Endothelial cell of umbilical vein (primary cell): ENCODE results near the gene ASPHD1. TPM values are rescaled to one million over a fixed set of nuclear protein-coding genes. Genes with fewer than 3 reads are reported as not detected.

ENCODE experiments used
- BruUV-seq: library from RNA; stranded (reverse); fragments of 400-500 nt; replicated peaks from 2 replicates; lab custom pipeline; 2021; lab: Mats Ljungman, UMichigan
- CTCF ChIA-PET: fragments of 300-600, 350-600 bp; sonication (Branson Sonifier 250); formaldehyde crosslinking; loops from one replicate; lab custom pipeline; 2021; ENCODE audit warnings: antibody characterized with exemption, inconsistent platforms; lab: Charles Lee
- POLR2A ChIA-PET: fragments of 300-600, 350-600 bp; sonication (Branson Sonifier 250); formaldehyde crosslinking; loops from one replicate; lab custom pipeline; 2021; ENCODE audit warnings: antibody characterized with exemption, inconsistent platforms; lab: Charles Lee
- DNase-seq: peaks from one replicate; pipeline ENCODE4 v3.0.0-alpha.2; 2011; ENCODE audit warnings: low read depth, low spot score
- FAIRE-seq: peaks from 2 replicates; lab custom pipeline; 2011; peaks lifted over from hg19 to GRCh38; lab: Jason Lieb, UNC
- H2AFZ ChIP-seq: 2 replicates; pipeline ENCODE4 v1.6.0; 2012; ENCODE audit warnings: low read depth, low read length, control low read depth, inconsistent platforms
- H3K27ac ChIP-seq: 2 replicates; pipeline ENCODE4 v1.5.1; 2011; ENCODE audit warnings: low read depth, mild to moderate bottlenecking, control low read depth, low read length, moderate library complexity; ENCODE audit not compliant: insufficient read depth
- H3K27me3 ChIP-seq, 2 experiments: 2 replicates each; pipeline versions ENCODE4 v1.6.0 to v1.6.1; 2011; ENCODE audit warnings: low read length in 2 of 2, mixed read lengths in 1 of 2; ENCODE audit not compliant: control insufficient read depth in 2 of 2, insufficient read depth in 2 of 2
- H3K36me3 ChIP-seq, 2 experiments: 2 replicates in 1 of 2; 3 replicates in 1 of 2; pipeline ENCODE4 v1.5.1; 2011; ENCODE audit warnings: low read length in 2 of 2, mild to moderate bottlenecking in 1 of 2, moderate library complexity in 1 of 2; ENCODE audit not compliant: control insufficient read depth in 2 of 2, insufficient read depth in 2 of 2; ENCODE audit errors: extremely low read depth in 1 of 2
- H3K4me1 ChIP-seq: 3 replicates; pipeline ENCODE4 v1.5.1; 2011; ENCODE audit warnings: mild to moderate bottlenecking, low read length; ENCODE audit not compliant: control insufficient read depth, insufficient read depth; ENCODE audit errors: extremely low read depth
- H3K4me2 ChIP-seq: 2 replicates; pipeline ENCODE4 v1.6.1; 2011; ENCODE audit warnings: low read length, control low read depth, mixed read lengths; ENCODE audit not compliant: insufficient read depth
- H3K4me3 ChIP-seq, 3 experiments: fragments of 200-600 bp in 1 of 3; sonication (generic), shearing (Covaris generic) in 1 of 3; replicated peaks in 1 of 3; 2 replicates each; pipeline ENCODE4 v1.5.1; 2011 to 2016; ENCODE audit warnings: control low read depth in 3 of 3, low read length in 3 of 3, mild to moderate bottlenecking in 2 of 3, inconsistent platforms in 1 of 3, low read depth in 1 of 3, moderate library complexity in 1 of 3; ENCODE audit not compliant: insufficient read depth in 1 of 3
- H3K79me2 ChIP-seq: 2 replicates; pipeline ENCODE4 v1.6.0; 2012; ENCODE audit warnings: low read length, inconsistent platforms; ENCODE audit not compliant: control insufficient read depth, insufficient read depth
- H3K9ac ChIP-seq: replicated peaks from 2 replicates; pipeline ENCODE3; 2011; ENCODE audit warnings: low read length, control low read depth; ENCODE audit not compliant: insufficient read depth; ENCODE audit errors: extremely low read depth
- H3K9me1 ChIP-seq: replicated peaks from 3 replicates; pipeline ENCODE4 v1.6.0; 2011; ENCODE audit warnings: mild to moderate bottlenecking, low read length; ENCODE audit not compliant: control insufficient read depth, insufficient read depth; ENCODE audit errors: extremely low read depth
- H3K9me3 ChIP-seq: replicated peaks from 2 replicates; pipeline ENCODE4 v1.5.1; 2012; ENCODE audit warnings: low read length, inconsistent platforms; ENCODE audit not compliant: control insufficient read depth, insufficient read depth
- H4K20me1 ChIP-seq: replicated peaks from 2 replicates; pipeline ENCODE3; 2011; ENCODE audit warnings: mild to moderate bottlenecking, low read length; ENCODE audit not compliant: control insufficient read depth, insufficient read depth; ENCODE audit errors: extremely low read depth
- EZH2 ChIP-seq: IDR thresholded peaks from 2 replicates; pipeline ENCODE4 v1.6.1; 2012; ENCODE audit warnings: borderline replicate concordance, low read depth, mild to moderate bottlenecking, moderate library complexity, low read length, inconsistent platforms; ENCODE audit not compliant: severe bottlenecking
- FOS ChIP-seq: IDR thresholded peaks from 2 replicates; pipeline ENCODE4 v1.6.1; 2011; ENCODE audit warnings: mild to moderate bottlenecking, low read length, moderate library complexity, borderline replicate concordance; ENCODE audit not compliant: insufficient read depth
- JUN ChIP-seq: IDR thresholded peaks from 2 replicates; pipeline ENCODE4 v1.6.1; 2011; ENCODE audit warnings: borderline replicate concordance, low read depth; ENCODE audit not compliant: insufficient read length, insufficient read depth
- MYC ChIP-seq: IDR thresholded peaks from one replicate; pipeline ENCODE4 v1.6.1; 2011; ENCODE audit warnings: mild to moderate bottlenecking, low read depth, low read length
- POLR2AphosphoS5 ChIP-seq: IDR thresholded peaks from 2 replicates; pipeline ENCODE4 v1.6.1; 2012; ENCODE audit warnings: low read depth, mild to moderate bottlenecking, control low read depth, low read length, moderate library complexity; ENCODE audit not compliant: insufficient read depth
- dilution Hi-C: fragments of 300-500 bp; cut with MboI; formaldehyde crosslinking; loops from one replicate; pipeline ENCODE4 v1.15.0; 2019; ENCODE audit warnings: low sequenced_read_pairs; ENCODE audit not compliant: extremely low pct_ligation_motif_present
- intact Hi-C: fragments of 100-400 bp; cut with micrococcal nuclease; formaldehyde crosslinking; loops from one replicate; pipeline ENCODE4 v1.10.0; 2022
- polyA plus RNA-seq, 4 experiments: library from polyadenylated mRNA; depleted of rRNA in 3 of 4; stranded (reverse) in 3 of 4; unstranded in 1 of 4; fragments of >200 nt; gene quantifications; 2 replicates each; pipeline versions ENCODE4 v1.2.1 to v1.2.3, GENCODE V29; 2011 to 2012; ENCODE audit warnings: missing spikeins in 1 of 4
- total RNA-seq: library from RNA; stranded (reverse); gene quantifications from 2 replicates; pipeline ENCODE4 v1.2.3, GENCODE V29; 2021
- TF ChIP-seq, protein P1 (sequence below): IDR thresholded peaks from 2 replicates; pipeline ENCODE4 v1.6.1; 2011; ENCODE audit not compliant: insufficient read depth, insufficient read length
- TF ChIP-seq, protein P2 (sequence below), 2 donors: IDR thresholded peaks; 1 replicate in 1 of 2; 2 replicates in 1 of 2; pipeline ENCODE4 v1.5.1; 2011; ENCODE audit warnings: low read length in 2 of 2, mild to moderate bottlenecking in 2 of 2, moderate library complexity in 2 of 2, control low read depth in 1 of 2, inconsistent platforms in 1 of 2, low read depth in 1 of 2; ENCODE audit not compliant: insufficient read depth in 1 of 2; ENCODE audit errors: extremely low read depth in 1 of 2

ASPHD1 gene
- total and polyA plus RNA-seq, 2 donors (not counting 3 experiments of a cell fraction or from before 2014, with no cell fraction given), result 0.90 to 1.2 TPM

DNA sequence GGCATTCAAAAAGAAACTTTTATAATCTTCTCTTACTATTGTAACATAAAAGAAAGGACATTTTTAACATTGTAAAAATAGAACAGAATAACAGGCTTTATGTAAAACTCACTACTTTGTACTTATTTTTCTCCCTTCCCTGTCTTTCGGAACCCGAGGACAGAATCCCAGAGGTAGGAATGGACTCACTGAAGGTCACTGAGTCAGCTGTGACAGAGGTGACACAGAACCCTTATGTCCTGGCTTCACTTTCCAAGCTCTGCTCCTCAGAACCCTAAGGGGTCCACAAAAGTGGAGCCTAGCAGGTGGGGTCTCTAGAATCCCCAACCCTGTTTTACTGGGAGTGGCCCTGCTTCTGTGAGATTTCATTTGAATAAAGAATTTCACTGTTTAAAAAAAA lies 22.0 kb downstream of the ASPHD1 start:
- intact Hi-C loops (no loop called here), dilution Hi-C loops (no loop called here)
- Histone ChIP-seq H4K20me1 (no peaks in the 10 kb centered on the region), H3K9ac (no peak overlapping the region), H3K79me2 (peaks cover 12% of the 10 kb centered on the region), H3K36me3 (peaks cover 3 to 5% of the 10 kb centered on the region in 2 experiments), H3K9me1 (no peaks in the 10 kb centered on the region), H3K4me3 (no peak overlapping the region), H3K9me3 (no peaks in the 10 kb centered on the region), H3K4me1 (peaks cover 15% of the 10 kb centered on the region), H2AFZ (no peak overlapping the region), H3K27me3 (no peaks in the 10 kb centered on the region), H3K27ac (no peak overlapping the region), H3K4me2 (no peak overlapping the region)
- no peak for TF ChIP-seq EZH2
- FAIRE-seq, result no peak
- ChIA-PET CTCF (interaction anchor here (1.0 kb wide), 1 partner anchor 14 kb away, joined by 3 read pairs; no protein-coding TSS in a partner anchor), POLR2A (no interaction called here)
- no peak for DNase-seq
- BruUV-seq, result no TSS peak

DNA sequence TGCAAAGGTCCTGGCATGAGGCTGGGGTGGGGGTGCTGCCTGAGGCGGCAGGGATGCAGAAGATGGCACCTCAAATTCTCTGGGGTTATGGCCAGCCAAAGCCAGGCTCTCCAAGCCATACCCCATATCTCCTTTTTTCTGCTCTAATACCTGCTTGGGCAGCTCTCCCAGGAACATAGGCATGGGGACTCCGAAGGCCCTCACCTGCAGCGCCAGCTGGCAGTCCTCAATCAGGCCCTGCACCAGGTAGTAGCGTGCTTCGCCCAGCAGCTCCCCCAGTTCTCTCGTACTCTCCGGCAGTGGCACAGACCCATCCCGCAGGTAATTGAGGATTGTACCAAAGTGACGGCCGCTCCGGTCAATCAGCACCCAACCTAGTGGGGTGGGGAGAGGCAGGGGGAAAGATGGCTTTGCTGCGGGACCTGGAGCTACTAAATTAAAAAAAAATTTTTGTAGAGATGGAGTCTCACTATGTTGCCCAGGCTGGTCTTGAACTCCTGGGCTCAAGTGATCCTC lies 22.8 kb downstream of the ASPHD1 start:
- TF ChIP-seq POLR2AphosphoS5 (no peak), FOS (no peak), MYC (no peak), EZH2 (no peak), JUN (no peak)
- TF ChIP-seq, protein P1, sequence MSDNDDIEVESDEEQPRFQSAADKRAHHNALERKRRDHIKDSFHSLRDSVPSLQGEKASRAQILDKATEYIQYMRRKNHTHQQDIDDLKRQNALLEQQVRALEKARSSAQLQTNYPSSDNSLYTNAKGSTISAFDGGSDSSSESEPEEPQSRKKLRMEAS, result no peak
- TF ChIP-seq, protein P2, sequence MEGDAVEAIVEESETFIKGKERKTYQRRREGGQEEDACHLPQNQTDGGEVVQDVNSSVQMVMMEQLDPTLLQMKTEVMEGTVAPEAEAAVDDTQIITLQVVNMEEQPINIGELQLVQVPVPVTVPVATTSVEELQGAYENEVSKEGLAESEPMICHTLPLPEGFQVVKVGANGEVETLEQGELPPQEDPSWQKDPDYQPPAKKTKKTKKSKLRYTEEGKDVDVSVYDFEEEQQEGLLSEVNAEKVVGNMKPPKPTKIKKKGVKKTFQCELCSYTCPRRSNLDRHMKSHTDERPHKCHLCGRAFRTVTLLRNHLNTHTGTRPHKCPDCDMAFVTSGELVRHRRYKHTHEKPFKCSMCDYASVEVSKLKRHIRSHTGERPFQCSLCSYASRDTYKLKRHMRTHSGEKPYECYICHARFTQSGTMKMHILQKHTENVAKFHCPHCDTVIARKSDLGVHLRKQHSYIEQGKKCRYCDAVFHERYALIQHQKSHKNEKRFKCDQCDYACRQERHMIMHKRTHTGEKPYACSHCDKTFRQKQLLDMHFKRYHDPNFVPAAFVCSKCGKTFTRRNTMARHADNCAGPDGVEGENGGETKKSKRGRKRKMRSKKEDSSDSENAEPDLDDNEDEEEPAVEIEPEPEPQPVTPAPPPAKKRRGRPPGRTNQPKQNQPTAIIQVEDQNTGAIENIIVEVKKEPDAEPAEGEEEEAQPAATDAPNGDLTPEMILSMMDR (IDR thresholded peaks at IDR 0.05; ENCODE audit: extremely low read depth in 1 of 2, insufficient read depth in 1 of 2, low read depth in 1 of 2, low read length in 2 of 2), result no peak
- FAIRE-seq (no peak), DNase-seq (no peak)
- no peaks in the 10 kb centered on the region for H4K20me1 ChIP-seq
- BruUV-seq, result no TSS peak
- no peak overlapping the region for H3K9ac ChIP-seq
- no peaks in the 10 kb centered on the region for H3K9me1 ChIP-seq
- peaks cover 12% of the 10 kb centered on the region for H3K79me2 ChIP-seq
- H2AFZ ChIP-seq, result no peak overlapping the region
- no peaks in the 10 kb centered on the region for H3K27me3 ChIP-seq
- H3K4me3 ChIP-seq, result no peak overlapping the region
- dilution Hi-C loops (no loop called here), intact Hi-C loops (no loop called here)
- ChIA-PET POLR2A (interaction anchor here (0.5 kb wide), 1 partner anchor 13 kb away, joined by 4 read pairs; no protein-coding TSS in a partner anchor), CTCF (interaction anchor here (1.0 kb wide), 1 partner anchor 15 kb away, joined by 3 read pairs; no protein-coding TSS in a partner anchor)
- peaks cover 3 to 5% of the 10 kb centered on the region in 2 experiments for H3K36me3 ChIP-seq
- H3K4me1 ChIP-seq, result peaks cover 15% of the 10 kb centered on the region
- H3K27ac ChIP-seq, result no peak overlapping the region
- no peaks in the 10 kb centered on the region for H3K9me3 ChIP-seq
- H3K4me2 ChIP-seq, result no peak overlapping the region
